NCI-H2107 treated with DMSO at 0.1 percent for 48 hours (cell line): Measurements from ENCODE around the gene LRRC19.

Experiments used
- DNase-seq: peaks from one replicate; lab custom pipeline; 2025; ENCODE audit not compliant: unreplicated experiment; lab: John Stamatoyannopoulos, UW

LRRC19 gene, protein sequence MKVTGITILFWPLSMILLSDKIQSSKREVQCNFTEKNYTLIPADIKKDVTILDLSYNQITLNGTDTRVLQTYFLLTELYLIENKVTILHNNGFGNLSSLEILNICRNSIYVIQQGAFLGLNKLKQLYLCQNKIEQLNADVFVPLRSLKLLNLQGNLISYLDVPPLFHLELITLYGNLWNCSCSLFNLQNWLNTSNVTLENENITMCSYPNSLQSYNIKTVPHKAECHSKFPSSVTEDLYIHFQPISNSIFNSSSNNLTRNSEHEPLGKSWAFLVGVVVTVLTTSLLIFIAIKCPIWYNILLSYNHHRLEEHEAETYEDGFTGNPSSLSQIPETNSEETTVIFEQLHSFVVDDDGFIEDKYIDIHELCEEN

DNA sequence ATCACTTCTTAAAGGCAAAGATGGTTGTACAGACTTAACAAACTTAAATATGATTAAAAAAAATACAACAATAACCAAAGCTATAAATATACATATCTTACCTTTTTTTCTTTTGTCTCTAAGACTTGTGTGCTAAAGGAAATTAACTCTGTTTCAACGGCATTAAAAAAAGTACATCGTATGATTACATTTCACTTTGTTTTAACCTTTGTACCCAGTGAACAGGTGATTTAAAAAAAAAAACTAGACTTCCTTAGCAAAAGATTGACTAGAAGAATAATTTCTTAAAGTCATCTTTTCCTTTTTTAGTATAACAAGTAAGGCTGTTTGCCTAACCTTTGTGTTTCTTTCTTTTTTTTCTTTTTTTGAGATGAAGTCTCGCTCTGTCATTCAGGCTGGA, at the start of gene LRRC19:
Gene LRRC19 (minus strand): TSS at position 182 of the 400 bp plus-strand sequence. CDS start 5,978 bp downstream, outside the sequence.
- DNase-seq, result no peak

GRCh38 chr9:27054841-27055240, 49.4 kb upstream of the LRRC19 start:
- no peak for DNase-seq

- DNase-seq, result no peak
Measured at GRCh38 chr9:27054125-27054524, 48.7 kb upstream of the LRRC19 start.

DNA sequence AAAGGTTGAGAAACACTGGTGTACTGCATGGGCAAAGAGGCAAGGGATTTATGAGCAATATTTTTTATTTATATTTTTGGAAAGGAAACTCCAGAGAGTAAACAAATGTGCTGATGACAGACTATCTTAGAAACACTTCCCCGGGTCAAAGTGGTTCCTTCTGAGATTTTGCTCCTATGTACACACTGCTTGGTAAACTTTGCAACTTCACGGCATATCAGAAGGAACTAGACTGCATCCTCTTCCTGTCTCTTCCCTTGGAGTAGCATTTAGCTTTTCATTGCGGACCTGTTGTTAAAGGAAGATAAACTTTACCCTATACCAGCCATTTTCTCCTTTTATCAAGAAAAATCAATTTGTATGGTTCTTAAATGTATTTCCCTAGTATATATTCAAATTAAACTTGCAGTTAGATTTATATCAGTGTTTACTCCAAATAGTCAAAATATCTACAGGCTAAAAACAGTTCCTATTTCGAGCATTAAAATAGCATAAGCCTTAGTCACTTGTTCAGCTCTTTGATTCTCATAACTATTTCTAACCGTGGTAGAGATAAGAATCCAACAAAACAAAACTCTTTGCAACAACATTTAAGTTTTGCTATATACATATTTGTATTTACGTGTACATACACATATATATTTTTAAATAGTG, 48.0 kb upstream of the LRRC19 start:
- no peak for DNase-seq

DNA sequence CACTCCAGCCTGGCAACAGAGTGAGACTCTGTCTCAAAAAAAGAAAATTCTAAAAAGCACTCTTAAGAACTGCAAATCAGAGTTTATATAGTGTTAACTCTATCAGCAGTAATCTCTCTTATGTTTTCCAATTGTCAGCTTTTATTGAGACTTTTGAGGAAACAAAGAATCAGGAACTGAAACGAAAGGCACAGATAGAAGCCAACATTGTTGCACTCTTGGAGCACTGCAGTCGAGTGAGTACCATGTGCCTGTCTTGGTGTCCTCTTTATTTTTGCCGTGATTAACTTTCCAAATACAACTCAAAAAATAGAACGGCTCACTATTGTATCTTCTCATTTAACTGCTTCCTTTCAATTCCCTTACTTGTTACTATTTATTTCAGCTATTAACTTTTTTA, 41.7 kb upstream of the LRRC19 start:
- DNase-seq, result no peak

GRCh38 chr9:27043176-27043575, 37.7 kb upstream of the LRRC19 start:
- DNase-seq, result no peak

DNA sequence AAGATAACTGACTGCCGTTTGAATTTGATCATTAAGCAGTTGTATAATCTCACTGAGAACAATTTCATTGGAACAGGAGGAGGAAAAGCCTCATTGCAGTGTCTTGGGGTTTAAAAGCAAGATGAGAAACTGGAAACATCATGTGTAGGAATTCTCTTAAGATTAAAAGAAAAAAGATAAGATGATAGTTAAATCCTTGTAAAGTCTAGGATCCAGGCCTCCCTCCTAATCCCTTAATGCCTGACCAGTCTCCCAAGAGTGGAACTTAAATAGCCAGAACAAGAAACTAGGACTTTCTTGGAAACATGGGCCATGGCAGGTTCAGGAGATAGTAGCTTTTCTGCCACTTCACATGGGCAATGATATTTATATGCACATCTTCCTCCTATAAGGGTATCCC, 37.0 kb upstream of the LRRC19 start:
- DNase-seq, result no peak

- DNase-seq, result no peak
Measured at GRCh38 chr9:27041746-27042145, 36.3 kb upstream of the LRRC19 start.

- no peak for DNase-seq
Measured at GRCh38 chr9:27037499-27037898, 32.0 kb upstream of the LRRC19 start.

DNA sequence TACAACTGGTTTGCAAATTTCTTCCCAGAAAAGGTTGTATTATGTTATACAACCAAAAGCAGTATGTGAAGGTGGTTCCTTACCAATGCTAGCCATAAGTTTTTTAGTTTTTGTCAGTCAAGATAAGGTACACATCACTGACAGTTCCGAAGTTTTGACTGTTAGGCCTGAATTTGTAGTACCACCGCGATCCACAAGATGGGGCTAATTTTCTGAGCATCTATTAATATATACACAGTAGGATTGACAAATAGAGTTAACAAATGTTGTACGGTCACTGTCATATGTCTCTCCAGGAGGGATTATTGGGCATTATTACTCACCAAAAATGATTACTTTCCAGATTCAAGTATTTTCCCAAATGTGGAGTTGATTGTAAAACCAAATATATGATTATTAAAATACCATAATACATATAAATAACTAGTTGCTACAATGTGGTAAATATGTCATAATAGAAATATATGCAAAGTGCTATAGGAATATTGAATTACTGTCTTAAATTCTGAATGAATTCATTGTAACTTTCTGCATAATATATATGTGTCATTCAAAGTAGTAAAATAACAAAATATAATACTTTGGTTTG, 28.4 kb upstream of the LRRC19 start:
- DNase-seq, result peak; percentile 18

DNA sequence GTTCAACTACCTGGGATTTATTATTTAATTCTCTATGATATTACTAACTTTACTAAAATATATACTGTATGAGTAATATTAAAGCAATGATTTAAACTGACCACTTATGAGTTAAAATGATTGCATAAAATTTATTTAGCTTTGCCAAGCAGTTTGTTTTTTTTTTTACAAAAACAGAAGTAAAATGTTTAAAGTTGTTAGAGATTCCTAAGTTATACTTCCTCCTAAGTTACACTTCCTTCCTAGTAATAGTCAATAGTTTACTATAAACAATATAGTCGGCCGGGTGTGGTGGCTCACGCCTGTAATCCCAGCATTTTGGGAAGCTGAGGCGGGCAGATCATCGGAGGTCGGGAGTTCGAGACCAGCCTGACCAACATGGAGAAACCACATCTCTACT, 23.7 kb upstream of the LRRC19 start:
- DNase-seq, result no peak

- DNase-seq, result no peak
Measured at GRCh38 chr9:27022920-27023319, 17.4 kb upstream of the LRRC19 start.

DNA sequence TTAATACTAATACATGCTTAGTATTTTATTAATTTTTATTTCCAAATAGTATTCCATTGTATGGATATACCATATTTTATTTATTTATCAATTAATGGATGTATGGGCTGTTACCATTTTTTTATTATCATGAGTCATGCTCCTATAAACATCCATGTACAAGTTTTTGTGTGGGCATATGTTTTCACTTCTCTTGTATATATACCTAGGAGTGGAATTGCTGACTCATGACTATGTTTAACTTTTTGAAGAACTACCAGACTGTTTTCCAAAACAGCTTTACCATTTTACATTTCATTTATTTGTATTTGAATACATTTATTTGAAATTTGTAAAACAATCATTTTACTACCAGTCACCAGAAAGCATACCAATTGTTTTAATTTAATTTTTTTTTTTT, 14.1 kb upstream of the LRRC19 start:
- no peak for DNase-seq

DNA sequence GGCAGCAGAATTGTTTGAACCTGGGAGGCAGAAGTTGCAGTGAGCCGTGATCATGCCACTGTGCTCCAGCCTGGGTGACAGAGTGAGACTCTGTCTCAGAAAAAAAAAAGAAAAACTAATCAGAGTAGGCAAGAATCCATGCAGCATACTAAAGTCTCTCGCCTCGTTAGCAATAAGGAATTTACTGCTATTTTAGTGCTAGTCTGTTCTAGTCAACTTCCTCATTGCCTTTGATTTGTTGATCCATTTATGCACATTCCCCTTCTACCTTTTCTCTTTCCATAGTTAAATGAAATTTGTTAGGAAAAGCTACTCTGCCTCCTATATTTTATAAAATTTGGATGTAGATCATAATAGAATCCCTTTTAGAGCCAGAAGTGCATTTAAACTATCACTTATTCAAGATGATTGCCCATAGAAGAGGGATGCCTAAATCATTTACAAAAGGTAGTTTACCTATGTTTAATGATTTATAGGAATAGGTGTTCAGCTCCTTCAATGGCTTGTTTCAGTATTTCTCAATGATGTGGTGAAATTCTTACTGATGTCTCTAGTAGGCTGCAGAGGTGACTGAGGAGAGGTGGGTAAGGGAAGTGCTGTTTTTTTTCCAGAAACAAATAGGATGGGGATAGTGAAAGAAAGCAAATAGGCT, 1.9 kb downstream of the LRRC19 start:
- no peak for DNase-seq

GRCh38 chr9:26995810-26996209, 9.7 kb downstream of the LRRC19 start:
- DNase-seq, result no peak

DNA sequence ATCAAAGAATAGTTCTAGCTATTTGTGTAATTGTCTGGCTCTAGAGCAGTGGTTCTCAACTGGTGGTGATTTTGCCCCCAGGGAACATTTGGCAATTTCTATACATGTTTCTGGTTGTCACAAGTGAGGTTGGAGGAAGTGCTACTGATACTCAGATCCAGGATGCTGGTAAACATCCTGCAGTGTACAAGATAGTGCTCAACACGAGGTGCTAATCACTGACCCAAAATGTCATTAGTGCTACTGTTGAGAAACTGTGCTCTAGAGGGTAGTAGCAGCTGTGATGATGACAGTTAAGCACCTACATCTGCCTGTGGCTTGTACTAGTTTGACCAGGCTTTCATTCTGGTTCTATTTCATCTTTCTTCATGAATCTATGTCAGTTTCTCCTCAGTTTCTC, 22.1 kb downstream of the LRRC19 start:
- DNase-seq, result no peak

DNA sequence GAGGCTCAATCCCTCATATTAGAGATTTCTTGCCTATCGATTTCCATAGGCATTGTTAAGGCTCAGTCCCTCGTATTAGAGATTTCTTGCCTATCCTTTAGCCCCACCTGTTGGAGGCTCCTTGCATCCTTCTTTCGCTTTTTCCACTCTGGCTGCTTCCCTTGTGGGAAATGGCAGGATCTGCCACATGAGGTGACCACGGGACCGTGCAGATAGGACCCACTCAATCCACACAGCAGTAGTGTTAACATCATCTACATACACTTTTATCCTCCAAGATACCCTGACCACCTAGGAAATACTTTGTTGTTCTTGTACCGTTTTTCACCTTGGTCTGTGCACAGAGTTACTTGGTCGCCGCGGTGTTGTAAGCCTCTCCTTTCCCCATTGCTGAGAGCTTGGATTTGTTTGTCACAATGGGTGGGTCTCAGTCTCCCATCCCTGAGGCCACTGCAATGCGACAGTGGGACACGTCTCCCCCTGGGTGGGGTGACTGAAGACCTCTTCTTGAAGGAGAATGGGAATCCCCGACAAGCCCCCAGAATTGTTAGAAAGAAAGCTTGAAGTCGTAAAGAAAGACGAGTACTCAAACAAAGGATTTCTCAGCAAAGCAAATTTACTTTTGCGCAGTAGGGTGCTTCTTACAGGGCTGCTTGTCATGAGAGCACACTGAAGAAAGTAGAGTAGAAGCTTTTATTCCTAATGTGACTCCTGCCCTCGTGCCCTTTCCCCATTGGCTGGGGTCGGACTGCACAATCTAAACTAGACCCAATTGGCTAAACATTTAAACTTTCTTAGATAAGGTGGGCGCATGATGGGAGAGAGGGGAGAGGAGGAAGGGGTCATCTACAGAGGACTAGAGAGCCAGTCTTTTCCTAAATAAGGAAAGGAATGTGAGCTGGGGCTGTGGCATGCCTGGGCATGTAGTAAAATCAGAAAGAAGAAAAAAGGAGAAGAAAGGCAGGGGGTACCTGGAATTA, 29.5 kb downstream of the LRRC19 start:
- peak; percentile 31 for DNase-seq

DNA sequence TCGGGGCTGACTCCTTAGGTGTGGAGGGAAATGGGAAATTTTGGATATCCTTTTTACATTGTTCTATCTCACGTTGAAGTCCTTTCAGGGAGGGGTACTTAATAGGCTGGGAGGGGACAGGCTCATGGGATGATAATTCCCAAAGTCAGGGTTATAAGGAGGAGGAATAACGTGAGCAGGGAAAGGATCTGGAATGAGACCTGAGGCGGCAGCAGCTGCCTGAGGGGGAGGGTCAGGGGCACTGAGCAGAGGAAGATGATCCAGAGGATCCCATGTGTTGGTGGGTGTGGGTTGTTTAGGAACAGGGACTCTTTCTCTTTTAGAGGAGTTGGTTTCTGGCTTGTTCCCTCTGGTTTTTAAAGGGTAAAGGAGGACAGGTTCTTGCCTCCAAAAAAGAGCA, 30.5 kb downstream of the LRRC19 start:
- no peak for DNase-seq

DNA sequence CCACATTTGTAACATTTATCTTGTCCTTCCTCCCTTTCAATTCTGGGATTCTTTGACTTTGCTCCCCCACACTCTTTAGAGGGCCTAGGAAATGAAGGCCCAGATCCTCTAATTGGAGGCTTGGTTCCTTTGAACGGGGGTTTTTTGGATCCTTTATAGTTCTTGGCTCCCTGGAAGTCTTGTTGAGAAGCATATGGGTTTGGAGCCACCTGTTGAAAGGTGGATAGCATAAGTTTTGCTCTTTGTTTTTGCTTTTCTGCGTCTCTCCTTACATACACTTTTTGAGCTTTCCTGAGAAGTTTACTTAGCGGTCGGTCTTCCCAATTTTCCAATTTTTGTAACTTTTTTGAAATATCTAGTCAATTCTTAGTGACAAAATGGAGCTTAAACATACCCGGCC, 31.5 kb downstream of the LRRC19 start:
- DNase-seq, result no peak

DNA sequence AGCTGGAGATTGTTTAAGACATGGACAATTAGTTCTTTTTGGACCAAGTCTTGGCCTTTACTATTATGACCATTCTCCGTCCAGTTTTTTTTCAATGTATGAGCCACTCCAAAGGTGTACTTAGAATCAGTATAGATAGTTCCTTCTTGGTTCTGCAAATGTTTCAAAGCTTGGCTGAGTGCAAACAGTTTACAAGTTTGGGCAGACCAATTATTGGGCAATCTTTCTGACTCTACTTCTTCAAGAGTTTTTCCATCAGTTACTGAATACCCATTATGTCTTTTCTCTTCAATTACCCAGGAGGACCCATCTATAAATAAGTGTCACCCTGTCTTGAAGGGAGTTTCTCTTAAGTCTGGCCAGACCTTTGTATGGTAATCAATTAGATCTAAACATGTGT, 33.8 kb downstream of the LRRC19 start:
- no peak for DNase-seq

DNA sequence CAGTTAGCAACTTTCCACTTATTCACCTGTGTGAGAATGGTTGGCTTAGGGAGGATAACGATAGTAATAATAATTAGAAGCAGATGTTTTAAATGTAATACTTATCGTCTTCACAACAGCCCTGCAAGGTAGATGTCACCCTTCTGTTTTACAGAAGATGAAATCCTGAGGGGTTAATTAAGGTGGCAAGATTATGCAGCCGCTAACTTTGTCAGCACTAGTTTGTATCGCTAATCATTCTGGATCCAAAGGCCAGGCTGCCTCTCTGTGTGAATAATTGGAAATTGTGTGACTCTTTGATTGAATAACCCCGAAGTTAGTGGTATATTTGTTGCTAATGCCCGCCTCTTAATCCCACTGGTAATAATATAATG, 48.6 kb downstream of the LRRC19 start:
- DNase-seq, result no peak
